Measurements from ENCODE around the gene CDC42BPB.

DNA sequence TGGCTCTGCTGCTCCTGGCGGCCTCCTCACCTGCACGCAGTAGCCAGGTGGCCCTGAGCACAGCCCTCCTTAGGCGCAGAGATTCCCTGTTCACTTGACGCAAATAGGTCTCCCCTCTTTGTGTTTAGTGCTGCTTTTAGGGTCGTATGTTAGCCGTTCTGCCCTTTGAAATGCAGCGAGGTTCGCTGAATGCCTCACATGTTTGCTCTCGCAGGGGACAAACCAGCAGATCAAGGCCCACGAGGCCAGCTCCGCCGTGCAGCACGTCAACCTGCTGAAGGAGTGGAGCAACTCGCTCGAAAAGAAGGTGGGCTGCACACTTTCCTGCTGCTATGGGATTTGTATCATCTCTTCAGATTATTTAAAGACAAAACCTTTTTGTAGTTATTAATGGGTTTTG, 166.2 kb downstream of the CDC42BPB start:
- TF ChIP-seq FOXA1 (IDR thresholded peaks at IDR 0.05) (no peak), ELF4 (IDR thresholded peaks at IDR 0.05) (no peak), ZNF384 (IDR thresholded peaks at IDR 0.05) (no peak)
